GM12891 (cell line): ENCODE data around the gene ZBTB20.

Experiments
- POLR2A ChIP-seq: IDR thresholded peaks from 2 replicates; pipeline ENCODE4 v1.6.1; 2011; ENCODE audit warnings: low read depth, low read length, control low read depth
- POLR2AphosphoS5 ChIP-seq: IDR thresholded peaks from 2 replicates; pipeline ENCODE4 v1.6.1; 2011; ENCODE audit warnings: low read depth, low read length, control low read depth

- no peak for TF ChIP-seq POLR2A
- TF ChIP-seq POLR2AphosphoS5: no peak
Observed at GRCh38 chr3:114350271-114350670, 796.8 kb downstream of the ZBTB20 start.
